Right ventricle myocardium superior (tissue), 1 donor: ENCODE measurements around the gene MCU. TPM values are rescaled to one million over a fixed set of nuclear protein-coding genes. Genes with fewer than 3 reads are reported as not detected.

Source experiments
- ATAC-seq: fragments of 200-7000 bp; cut with Tn5 transposase; one replicate; pipeline ENCODE4 v1.9.1; 2020; ENCODE audit warnings: mild to moderate bottlenecking; ENCODE audit not compliant: poor library complexity
- DNase-seq: peaks from one replicate; pipeline ENCODE4 v3.0.0-alpha.2; 2020
- intact Hi-C: fragments of 100-400 bp; cut with DNase I; formaldehyde crosslinking; loops from one replicate; pipeline ENCODE4 v1.11.2; 2022
- total RNA-seq: library from RNA; stranded (reverse); fragmentation: NEBNext Ultra II Directional; extraction: Animal tissue kit (Norgen Biotek cat#: 25700); gene quantifications from one replicate; pipeline ENCODE4 v1.2.1, GENCODE V29; 2021
- donor health status: DM: no; HTN: yes; CAD: no; lungs with severe emphysema.

MCU gene
- total RNA-seq, 1 donor from 2014 or later = 11.3 TPM

GRCh38 chr10:72814099-72814790 lies 122.3 kb downstream of the MCU start:
- ATAC-seq (peak; percentile 43), DNase-seq (no peak)
- intact Hi-C loops = no loop called here

GRCh38 chr10:72816565-72816964 lies 124.6 kb downstream of the MCU start:
- DNase-seq = no peak
- no peak for ATAC-seq

DNA sequence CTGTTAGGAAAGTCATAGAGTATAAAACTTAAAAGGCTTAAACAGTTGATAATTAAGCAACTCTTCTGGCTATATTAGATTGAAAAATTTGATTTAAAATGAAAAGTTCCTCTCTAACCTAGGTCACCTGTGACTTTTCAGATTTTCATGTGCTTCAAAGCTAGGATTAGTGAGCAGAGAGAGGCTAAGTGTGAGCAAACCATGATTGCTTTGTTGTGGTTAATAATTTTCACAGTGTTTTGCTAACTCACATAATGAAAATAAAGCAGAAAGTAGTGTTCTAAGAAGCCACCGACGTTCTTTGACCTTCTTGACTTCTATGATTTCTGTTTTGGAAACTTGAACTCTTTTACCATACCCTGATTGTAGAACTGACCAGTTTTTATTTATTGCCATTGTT lies 126.1 kb downstream of the MCU start:
- DNase-seq (no peak), ATAC-seq (no peak)
- intact Hi-C loops = no loop called here

More at GRCh38 chr10:72816565-72816964, 124.6 kb downstream of the MCU start:
- intact Hi-C loops = no loop called here

GRCh38 chr10:72819053-72819452 lies 127.1 kb downstream of the MCU start:
- no peak for ATAC-seq
- intact Hi-C loops = no loop called here
- no peak for DNase-seq

- DNase-seq (no peak), ATAC-seq (no peak)
- intact Hi-C loops = no loop called here
Measured at GRCh38 chr10:72821606-72822005, 129.7 kb downstream of the MCU start.

GRCh38 chr10:72822342-72822986 lies 130.5 kb downstream of the MCU start:
- no peak for DNase-seq
- ATAC-seq = no peak
- intact Hi-C loops = no loop called here

DNA sequence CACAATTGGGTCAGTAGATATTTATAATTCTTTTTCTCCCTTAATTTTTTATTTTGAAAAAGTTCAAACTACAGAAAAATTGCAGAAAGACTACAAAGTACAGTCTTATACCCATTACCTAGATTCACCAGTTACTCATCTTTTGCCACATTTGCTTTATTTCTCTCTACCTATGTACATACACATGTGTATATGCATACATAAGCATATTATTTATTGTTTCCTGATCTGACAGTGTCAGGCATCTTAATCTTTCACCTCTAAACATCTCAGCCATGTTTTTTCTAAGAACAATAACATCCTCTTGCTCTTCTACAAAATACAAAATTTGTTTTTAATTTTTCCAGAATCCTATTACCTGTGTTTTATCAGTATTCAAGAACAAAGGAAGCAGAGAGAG lies 133.2 kb downstream of the MCU start:
- intact Hi-C loops = no loop called here
- DNase-seq = no peak
- ATAC-seq = no peak

DNA sequence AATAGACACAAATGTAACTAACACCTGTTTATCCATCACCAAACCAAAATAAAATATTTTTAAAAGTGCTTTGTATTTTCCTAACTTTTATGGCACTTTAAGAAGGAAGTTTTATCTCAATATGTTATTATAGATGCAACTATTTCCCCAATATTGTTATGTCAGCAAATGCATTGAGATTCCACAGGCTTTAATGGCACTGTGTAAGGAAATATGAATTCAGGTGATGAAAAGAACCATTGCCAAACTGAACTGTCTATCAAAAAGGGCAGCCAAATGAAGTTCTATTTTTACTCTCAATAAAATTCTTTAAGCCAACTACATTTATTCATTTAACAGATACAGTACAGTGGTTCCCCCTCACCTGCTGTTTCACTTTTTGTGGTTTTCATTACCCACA lies 134.4 kb downstream of the MCU start:
- intact Hi-C loops = no loop called here
- DNase-seq (no peak), ATAC-seq (peak; percentile 31)

GRCh38 chr10:72828294-72828693 lies 136.4 kb downstream of the MCU start:
- DNase-seq (no peak), ATAC-seq (no peak)
- intact Hi-C loops = no loop called here

DNA sequence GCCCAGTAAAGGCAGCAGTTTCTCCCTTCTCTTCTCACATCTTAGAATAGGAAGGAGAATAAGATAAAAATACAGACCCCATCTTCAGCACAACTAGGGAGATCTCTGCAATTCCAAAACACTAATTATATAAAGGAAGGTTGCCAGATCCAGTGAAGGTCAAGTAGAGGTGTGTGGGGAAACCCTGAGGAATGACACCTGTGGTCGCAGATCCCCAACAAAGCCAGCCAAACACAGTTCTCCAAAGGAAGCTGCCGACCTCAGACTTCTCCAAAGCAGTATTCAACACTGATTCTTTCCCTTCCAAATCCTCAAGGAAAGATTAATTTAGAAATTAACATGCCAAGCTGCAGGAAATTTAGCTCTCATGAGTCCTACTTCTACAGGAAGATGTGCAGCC lies 138.7 kb downstream of the MCU start:
- DNase-seq (no peak), ATAC-seq (no peak)
- intact Hi-C loops = loop anchor here (5.0 kb wide), 2 partner anchors 138 to 468 kb away; partner anchors contain the start of gene MCU

- no peak for ATAC-seq
- intact Hi-C loops = loop anchor here (5.0 kb wide), 2 partner anchors 140 to 470 kb away; partner anchors contain the start of gene MCU
- DNase-seq = no peak
Measured at GRCh38 chr10:72831696-72832409, 139.9 kb downstream of the MCU start.

DNA sequence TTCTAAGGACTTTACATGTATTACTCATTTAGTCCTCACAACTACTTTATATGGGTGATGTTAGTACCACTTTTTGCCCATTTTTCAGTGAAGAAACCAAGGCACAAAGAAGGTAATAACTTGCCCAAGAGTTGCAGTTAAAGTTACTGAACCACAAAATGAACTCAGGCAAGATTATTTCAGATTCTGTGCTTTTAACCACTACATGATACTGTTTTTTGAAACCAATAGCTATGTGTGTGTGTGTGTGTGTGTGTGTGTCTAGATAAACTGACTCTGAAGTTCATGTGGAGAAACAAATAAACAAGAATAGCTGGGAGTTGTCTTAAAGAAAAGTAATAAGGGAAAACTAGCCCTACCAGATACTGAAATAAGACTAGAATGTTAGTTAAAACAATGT lies 140.8 kb downstream of the MCU start:
- intact Hi-C loops = loop anchor here (5.0 kb wide), 2 partner anchors 140 to 470 kb away; partner anchors contain the start of gene MCU
- no peak for DNase-seq
- ATAC-seq = no peak

- no peak for DNase-seq
- peak; percentile 80 for ATAC-seq
- intact Hi-C loops = loop anchor here (5.0 kb wide), 2 partner anchors 142 to 472 kb away; partner anchors contain the start of gene MCU
Measured at GRCh38 chr10:72834183-72834825, 142.4 kb downstream of the MCU start.

GRCh38 chr10:72840319-72840718 lies 148.4 kb downstream of the MCU start:
- DNase-seq (no peak), ATAC-seq (no peak)
- intact Hi-C loops = no loop called here

DNA sequence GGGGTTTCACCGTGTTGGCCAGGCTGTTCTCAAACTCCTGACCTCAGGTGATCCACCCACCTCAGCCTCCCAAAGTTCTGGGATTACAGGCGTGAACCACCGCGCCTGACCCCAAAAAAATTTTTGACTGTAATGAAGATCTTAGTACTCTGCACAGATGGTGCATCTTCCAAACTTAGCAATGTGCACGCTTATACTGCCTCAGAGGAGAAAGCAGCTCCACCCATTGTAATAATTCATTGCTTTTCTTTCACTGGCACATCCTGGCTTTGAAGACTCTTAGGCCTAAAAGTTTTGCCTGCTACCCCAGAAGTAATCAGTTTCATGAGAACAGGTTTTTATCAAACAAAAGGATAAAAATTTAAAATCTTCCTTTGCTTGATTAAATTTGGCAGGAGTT lies 149.5 kb downstream of the MCU start:
- ATAC-seq = no peak
- DNase-seq = no peak
- intact Hi-C loops = no loop called here

- intact Hi-C loops = no loop called here
- ATAC-seq (no peak), DNase-seq (no peak)
Measured at GRCh38 chr10:72842164-72842563, 150.2 kb downstream of the MCU start.

GRCh38 chr10:72846238-72846637 lies 154.3 kb downstream of the MCU start:
- intact Hi-C loops = no loop called here
- DNase-seq (no peak), ATAC-seq (no peak)

DNA sequence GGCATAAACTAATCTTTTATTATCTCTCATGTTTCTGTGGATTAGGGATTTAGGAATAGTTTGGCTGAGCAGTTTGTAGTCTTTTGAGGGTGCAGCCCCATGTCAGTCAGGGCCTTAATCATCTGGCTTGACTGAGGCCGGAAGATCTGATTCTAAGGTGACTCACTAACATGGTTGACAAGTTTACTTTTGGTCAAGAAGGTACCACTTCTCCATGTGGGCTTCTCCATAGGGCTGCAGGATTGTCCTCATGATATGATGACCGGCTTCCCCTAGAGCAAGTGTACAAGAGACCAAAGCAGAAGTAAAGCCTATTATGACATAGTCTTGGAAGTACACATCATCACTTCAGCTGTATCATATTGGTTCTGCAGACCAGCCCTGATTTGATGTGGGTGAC lies 155.7 kb downstream of the MCU start:
- ATAC-seq = no peak
- intact Hi-C loops = no loop called here
- no peak for DNase-seq

GRCh38 chr10:72850861-72851260 lies 158.9 kb downstream of the MCU start:
- intact Hi-C loops = no loop called here
- ATAC-seq = no peak
- DNase-seq = no peak
